Stimulated activated CD4-positive, alpha-beta T cell treated with anti-CD3 and anti-CD28 coated beads, Interleukin-2, amount 100 ng/mL, for 48 hours (primary cell): ENCODE measurements around the gene COL24A1.

Source experiments
- DNase-seq, 2 donors: peaks; one replicate each; pipeline ENCODE4 v3.0.0-alpha.2; 2020

The COL24A1 gene

DNA sequence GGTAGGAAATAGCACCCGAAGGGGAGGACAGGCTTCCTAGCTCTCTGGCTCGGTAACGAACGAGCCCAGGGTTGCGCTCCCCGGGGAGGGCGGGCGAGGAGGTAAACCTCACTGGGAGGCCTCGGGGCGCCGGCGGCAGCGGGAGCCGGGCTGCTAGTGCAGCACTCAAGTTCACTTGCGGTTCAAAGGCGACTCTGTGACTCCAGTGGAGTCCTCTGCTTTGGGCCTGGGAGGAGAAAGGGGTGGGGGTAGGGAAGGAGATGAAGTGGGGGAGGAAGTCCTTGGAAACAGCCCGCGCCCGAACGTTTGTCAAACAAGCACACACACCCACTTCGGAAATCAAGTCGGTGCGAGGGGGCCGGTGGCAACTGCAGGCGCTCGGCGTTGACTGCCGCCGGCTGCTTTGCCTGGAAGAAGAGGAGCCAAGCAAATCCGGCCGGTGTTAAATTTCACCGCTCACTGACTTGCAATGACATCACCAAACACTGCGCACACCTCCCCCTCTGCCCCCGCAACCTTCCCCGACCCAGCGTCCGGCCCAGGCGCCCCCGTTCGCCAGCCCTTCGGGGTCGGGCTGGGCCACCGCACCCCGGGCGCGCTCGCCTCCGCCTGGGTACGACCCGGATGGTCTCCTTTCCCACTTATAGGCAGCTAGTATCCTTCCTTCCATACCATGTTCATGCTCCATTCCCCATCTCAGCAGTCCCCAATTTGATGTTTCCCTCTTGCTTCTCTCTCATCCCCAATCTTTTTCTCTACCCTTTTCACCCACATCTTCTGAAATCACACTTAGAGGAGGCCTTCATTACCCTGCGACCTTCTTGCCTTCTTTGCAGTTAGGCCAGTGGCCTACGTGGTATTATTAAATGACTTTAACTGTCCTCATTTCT lies at the start of gene COL24A1:
Gene COL24A1, minus strand, starts transcription at position 207 of the 890 bp plus-strand sequence. CDS start 376 bp downstream, outside the sequence.
- no peak for DNase-seq

DNA sequence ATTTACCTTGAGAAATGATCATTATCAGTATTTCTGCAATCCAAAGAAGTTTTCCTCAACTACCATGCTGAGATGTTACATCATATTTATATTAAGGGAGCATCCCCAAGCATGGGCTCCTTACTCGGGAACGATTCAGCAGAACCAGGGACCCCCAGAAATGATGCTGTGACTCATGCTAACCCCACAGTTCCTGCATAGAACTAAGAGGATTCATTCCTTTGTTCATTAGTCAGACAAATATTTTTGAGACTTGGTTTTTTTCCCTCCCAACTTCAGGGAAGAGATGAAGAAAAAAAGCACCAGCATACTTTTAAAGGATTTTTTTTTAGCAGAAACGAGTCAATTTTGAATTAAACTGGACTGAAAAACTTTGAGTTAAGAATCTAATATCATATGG lies 49.2 kb upstream of the COL24A1 start:
- no peak for DNase-seq

DNA sequence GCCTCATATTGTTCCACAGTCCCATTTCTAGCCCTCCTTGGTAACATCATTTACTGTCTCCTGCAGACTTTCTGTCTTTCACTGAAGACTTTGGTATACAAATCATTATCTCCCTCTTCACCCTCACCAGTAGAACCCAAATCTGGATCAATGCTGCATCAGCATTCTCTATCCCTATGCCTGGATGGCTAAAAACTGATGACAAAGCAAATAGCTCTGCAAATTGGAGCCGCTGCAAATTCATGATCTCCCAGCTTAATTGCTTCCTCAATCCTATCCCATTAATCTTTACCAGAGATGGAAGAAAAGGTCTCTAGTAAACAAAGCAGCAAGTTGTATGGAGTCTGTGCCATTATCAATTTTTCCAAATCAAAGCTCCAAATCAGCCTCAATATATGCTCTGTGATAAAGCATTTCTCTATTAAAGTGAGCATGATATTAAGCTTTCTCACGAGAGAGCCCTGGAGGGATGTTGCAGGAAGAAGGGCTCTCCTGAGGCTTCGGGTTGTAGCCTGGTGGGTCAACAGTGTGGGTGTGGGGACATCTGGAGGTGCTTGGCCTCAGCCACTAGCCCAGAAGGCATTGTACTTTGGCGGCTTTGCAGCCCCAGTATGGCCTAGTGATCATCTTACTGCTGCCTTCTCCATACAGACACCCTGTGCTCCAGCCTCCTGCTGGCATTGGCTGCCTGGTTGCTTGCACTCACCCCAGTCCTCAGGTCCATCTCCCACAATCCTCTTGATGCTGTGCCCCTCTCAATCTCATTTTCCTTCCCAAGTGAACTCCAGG lies 46.2 kb upstream of the COL24A1 start:
- DNase-seq = no peak

DNA sequence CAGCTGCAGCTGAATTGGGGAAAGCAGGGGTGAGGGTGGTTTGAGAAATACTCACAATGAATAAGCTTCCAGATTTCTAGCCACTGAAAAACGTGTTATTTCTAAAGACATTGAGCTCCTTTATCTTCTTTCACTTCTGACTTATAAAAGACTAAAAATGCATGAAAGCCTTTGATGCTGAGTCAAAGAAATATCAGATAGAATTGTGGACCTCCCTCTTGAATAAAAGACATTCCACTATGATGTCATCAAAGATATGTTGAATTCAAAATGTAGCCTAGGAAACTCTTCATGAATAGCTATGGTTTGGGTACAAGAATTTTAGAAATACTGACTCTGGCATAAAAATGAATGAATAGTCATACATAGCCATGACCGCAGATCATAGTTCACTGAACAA lies 44.7 kb upstream of the COL24A1 start:
- no peak for DNase-seq

DNA sequence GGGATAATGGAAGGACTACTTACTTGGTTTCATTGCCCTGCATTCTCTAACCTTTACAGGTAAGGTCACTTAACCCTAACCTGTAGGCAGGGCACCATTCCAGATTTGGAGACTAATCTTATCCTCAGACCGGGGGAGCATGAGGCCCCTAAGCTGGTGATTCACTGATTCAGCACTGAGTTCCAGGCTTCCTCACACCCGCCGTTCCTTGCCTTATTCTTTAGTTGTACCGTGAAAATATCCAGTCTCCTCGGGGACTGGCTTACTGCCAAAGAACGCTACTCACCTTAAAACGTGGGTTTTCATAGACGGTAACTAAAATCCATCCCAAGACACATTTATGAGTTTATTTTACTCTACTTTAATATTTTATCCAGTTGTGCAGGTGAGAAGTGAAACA lies 44.3 kb upstream of the COL24A1 start:
- no peak for DNase-seq

DNA sequence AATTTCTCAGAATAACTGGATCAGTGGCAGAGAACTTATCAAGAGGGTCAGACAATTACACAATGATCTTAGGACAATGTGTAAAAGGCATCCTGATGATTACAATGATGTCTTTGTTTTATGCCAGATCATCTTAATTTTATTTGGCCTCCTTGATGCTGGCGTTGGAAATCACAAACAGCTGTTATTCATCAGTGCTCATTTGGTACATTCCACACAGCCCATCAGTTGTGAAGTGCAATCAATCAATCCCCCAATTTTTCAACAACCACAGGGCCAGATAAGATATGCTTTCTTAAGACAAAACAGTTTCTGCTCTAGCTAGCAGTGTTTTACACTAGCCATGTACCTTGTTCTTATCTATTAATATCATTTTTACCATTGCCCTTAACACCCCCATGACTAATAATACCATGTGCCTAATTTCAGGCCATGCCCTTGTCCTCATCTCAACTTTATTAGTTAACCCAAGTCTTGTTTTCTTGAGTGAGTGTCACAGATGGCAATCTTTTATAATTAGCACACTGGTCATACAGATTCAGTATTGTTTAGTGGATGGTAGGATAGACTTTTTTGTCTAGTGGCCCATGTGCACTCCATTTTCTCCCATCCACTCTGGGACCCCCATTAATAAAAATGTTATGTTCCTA lies 40.8 kb upstream of the COL24A1 start:
- DNase-seq = no peak

DNA sequence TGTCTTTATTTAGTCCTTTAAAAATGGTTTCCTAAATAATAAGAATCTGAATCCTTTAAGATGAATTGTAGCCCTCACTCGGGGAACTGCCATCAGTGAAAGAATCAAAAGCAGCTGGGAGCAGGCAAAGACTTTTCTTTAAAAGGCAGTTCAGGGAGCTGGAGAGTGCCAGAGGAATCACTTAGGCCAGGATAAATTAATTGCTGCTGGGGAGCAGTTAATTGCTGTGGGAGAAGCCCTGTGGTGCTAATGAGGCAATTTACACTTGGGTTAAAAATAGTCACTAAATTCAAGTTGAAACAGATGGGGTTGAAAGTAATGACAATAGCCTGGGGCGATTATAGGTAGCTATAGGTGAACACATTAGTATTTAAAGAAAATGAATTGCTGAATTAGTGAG lies 38.7 kb upstream of the COL24A1 start:
- DNase-seq = no peak

DNA sequence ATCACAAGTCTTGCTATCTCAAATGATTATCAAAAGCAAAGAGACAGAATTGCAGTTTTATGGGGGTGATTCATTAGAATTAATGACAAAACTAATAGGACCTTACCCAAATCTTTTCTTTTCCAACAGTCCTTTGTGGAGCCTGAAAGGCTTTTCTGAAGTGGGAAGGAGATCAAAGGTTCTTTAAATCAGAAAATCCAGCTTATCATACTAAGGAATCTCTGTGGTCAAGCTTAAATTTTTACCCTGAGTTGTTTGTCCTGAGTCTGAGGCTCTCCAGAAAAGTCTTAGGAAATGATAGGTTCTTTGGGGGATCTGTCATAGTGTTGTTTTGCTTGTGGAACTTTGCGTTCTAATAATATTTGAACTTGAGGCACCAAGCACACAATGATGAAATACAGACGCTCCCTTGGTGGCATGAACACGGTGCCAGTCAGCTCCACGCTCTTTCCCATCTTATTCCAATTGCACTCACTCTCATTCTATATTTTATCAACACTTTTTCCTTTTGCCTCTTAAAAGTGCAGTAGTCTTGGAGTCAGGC lies 38.0 kb upstream of the COL24A1 start:
- DNase-seq = no peak

DNA sequence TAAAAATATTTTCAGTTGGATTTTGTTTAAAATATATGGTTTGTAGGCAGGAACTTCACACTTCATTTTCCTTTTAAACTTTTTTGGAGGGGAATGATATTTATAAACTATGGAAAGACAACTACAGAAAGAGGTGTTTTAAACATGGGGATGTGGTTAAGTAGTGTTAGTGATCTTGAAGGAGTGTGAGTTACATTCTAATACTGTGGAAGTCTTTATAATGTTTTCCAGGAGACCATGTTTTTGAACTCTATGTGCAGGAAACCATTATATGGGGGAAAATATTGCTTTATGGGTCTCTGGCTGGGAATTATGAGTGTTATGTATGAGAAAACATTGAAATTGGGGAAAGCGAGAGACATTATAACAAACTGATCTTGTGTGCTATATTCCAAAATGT lies 35.8 kb upstream of the COL24A1 start:
- no peak for DNase-seq

DNA sequence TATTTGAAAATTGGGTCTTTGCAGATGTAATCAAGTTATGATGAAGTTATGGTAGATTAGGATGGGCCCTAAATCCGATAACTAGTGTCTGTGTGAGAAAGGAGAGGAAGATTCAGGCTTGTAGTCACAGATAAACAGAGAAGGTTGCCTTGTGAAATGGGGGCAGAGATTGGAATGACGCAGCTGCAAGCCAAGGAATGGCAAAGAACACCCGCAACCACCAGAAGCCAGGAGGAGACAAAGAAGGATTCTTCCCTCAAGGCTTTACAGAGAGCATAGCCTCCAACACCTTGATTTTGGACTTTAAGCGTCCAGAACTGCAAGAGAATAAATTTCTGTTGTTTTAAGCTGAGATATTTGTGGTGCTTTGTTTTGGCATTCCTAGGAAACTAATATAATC lies 35.4 kb upstream of the COL24A1 start:
- no peak for DNase-seq

DNA sequence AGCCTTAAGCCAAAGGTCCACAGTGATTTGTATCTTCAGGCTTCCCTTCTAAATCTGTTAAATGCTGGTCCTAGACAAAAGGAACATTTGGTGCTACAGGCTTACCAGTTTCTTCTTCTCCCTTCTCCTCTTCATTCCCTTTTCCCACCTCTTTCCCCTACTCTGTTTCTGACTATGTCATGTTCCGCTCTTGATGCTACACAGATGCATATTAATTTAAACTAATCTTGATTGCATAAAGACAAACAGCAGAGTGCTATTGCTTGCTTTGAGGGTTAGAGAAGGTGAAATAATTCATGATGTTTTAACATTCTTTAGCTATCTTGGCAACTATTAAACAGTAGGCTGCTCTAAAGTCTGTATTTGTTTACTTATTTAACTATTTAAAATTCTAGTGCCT lies 34.3 kb upstream of the COL24A1 start:
- DNase-seq = no peak

DNA sequence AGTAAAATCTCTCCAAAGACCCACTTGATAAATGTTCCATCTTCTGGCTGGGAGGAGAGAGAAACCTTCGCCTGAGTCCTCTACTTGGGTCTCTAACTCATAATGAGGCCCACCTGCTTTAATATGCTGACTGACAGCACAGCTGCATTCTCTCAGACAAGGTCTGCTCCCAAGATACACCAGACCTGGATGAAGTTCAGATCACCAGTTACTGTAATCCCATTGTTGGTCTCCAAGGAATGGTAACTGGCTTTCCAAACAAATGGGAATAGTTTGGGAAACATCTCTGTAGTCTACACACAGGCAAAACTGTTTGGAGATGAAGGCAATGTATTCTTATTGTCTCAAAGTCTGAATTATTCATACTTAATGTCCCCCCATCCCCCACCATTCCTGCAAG lies 27.9 kb upstream of the COL24A1 start:
- no peak for DNase-seq

DNA sequence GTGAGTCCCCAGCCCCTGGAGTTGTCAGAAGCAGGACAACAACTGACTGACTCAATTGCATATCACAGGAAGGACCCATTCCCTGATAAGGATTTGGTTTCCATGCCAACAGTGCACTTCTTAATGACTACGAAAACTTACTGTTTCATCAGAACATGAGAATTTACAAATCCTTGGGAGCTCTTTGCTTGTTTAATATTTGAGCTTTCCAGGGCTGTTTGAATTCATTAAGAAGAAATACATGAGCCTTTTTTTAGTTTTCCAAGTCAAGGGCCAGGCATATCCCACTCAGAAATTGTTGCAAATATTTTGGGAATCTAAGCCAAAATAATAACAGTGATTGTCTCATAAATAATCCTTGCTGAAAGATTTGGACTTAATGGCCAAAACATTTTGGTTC lies 27.2 kb upstream of the COL24A1 start:
- no peak for DNase-seq

DNA sequence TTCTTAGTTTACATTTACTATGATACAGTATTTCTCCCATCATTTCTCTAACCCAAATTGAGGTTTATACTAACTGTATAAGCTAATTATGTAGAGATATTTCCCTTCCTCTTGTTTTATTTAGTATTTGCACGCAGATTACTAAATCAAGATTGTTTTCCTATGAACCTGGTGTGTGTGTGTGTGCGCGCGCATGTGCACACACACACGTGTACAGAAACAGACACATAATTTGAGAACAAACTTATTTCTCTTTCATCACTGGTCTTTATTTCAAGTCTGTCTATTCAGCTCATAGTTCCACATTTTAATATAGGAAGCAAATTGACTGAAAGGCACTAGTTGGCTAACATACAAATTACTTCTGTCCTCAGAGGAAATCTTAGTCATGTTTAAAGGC lies 19.7 kb upstream of the COL24A1 start:
- DNase-seq = no peak

DNA sequence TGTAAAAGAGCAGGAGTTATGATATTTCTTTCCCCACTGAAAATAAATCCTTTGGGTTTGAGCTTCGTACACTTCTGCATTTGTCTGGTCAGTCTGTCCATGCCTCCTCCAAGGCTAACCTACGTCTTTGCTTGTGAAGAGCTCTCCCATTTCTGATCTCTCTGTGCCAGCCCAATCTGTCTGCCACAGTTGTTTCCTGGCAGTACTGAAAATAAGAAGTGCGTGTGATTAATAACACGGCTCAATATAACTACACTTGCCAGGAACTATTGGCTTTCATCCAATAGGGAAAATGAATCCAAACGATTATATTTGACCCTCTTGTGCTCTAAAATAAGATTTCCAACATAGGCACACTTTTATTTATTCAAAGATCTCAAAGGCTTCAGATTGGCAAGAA lies 19.2 kb upstream of the COL24A1 start:
- DNase-seq = no peak

DNA sequence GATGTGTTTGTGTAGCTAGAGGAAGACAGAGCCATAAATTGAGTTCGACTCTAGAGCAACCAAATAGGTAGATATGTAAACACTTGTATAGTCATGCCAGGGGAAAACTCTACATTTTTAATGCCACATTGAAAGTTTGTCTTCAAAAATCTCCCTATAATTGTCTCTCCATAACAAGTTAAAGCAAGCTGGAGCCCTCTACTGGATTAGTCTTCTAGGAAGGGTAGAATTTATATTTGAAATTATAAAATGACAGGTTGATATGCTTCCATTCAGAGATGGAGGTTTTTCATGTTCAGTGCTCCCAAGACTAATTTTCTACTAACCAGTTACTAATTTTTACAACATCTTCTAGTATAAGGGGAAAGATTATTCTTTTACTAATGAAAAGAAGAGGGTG lies 13.1 kb upstream of the COL24A1 start:
- DNase-seq = no peak

DNA sequence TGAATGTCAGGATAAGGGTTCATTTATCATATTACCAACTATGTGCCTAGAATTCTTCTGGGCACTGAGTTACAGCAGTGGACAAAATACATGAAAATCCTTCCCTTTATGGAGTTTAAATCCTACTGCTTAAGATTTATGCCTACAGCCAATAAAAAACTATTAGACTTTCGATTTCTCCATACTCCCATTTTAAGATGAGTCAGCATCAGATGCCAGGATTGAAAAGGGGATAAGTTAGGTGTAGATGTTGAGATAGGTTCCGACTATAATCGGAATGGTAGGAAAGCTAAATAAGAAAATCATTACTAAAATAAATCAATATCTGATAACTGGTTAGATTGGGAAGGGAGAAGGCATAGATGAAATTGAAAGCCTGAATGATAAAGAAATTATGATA lies 3.2 kb upstream of the COL24A1 start:
- no peak for DNase-seq

DNA sequence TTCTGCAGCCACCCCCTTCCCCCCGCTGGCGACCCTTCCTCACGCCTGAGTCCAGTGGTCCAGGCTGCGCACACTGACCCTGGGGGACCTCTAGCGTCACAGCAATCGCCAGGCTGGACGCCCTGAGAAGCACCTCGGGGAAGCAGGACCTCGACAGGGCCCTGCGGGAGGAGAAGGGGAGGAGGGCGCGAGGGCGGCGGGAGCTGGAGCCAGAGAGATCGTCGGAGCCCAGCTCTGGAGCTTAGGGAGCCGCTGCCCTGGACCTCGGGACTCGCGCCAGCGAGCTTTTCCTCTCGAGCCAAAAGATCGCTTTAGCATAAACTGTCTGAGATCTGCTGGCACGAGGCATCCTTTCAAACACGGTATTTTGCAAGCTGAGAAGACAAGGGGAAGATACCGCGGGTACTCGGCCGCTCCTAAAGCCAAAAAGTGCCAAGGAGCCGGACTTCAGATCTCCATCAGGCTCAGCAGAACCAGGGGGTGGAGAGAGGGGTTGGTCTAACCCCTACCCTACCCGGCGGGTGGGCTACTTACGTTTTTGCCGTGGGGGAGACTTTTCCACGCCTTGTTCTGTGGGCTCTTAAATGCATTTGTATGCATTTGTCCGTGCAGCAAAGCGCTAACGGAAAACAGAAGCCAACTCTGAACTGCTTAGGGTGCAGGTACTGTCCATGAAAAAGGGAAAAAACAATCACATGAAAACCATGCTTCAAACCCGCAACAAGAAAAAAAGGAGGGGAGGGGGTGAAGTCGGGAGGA lies 586 bp downstream of the COL24A1 start:
- DNase-seq = no peak

DNA sequence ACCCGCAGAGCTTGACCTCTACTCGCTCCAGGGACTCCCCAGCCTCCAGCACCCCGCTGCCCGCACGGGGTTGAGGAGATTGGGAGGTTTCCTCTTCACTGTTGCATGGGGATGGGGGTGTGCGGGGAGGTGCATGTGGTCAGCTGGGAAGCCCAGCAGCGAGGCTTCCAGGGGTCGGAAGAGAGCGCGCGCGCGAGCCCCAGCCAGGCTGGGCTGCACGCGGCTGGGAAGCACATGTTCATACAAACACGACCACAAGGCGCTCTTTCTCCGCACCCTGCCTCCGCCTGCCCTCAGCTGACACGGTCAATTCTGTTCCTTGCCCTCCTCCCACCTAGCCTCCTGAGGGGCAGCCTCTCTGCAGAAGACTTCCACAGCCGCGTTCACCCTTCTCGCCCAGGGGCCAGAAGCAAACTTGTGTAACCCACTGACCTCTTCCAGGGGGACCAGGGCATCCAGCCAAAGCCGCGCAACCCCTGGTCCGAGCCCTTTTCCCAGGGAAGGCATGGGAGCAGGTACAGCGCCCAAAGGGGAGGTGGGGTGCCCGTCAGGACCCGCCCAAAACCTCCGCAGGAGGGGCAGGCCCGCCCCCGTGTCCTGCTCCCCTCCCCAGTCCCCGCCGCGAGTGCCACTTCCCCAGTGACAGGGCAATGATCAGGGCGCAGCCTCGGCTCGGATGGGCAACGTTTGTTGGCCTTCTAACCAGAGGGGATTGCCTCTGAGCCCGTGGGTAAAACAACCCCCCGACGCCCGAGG lies 1.3 kb downstream of the COL24A1 start:
- DNase-seq = no peak

DNA sequence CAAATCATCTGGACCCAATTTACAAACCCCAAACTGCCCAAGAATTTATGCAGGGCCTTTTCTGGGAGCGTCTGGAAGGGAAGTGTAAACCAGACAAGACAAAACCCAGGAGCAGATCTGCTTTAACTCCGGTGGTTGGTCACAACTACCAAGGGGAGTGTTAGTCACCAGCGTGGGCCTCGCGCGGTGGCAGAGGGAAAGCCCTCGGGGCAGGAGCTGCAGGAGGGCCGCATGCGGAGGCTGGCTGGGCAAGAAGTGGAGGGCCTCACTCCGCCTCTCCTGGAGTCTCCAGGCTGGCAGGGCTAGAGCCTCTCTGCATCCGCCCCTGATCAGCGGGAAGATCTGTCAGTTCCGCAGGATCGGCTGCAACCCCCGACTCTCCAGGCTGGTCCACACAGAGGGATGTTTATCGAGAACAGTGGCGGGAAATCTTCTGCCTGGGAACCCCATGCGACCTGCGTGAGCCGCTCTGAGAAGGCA lies 2.0 kb downstream of the COL24A1 start:
- no peak for DNase-seq

DNA sequence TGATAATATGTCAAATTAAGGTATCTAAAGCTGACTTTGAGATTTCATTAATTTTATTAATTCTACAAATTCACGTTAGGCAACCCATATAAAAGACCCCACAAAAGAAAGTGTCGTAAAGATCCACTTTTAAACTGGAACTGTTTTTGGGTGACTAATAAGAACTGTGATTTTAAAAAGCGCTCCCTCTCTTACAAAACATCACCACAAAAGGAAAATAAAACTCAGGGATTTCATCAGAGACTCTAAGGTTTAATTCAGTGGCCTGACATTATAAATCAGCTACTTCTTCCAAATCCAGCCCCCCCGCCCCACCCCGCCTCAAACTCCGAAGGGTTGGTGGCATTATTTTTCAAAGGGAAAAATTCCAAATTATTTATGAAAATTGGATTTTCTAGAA lies 2.7 kb downstream of the COL24A1 start:
- no peak for DNase-seq

DNA sequence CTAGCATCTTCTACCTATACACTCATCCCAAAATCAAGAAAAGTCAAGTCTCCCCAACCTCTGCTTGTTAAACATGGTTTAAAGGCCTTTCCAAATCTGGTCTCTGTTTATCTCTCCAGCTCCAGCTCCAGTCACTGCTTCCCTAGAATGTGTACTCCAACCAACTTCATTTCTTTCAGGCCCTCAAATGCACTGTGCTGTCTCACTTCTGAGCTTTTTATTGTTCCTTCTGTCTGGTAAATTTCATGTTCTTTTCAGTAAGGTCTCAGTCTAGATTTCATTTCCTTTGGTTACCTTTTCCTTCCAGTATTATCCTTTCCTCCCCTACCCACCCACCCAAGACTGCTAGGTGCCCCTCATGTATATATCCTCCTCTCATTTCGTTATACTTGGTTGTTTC lies 3.7 kb downstream of the COL24A1 start:
- no peak for DNase-seq
